ENCODE results near the gene PPP2R2C. TPM values are rescaled to one million over a fixed set of nuclear protein-coding genes. Genes with fewer than 3 reads are reported as not detected.

PPP2R2C gene
- total RNA-seq, 1 donor from 2014 or later: 0.34 TPM

GRCh38 chr4:6394671-6395081 lies 77.7 kb downstream of the PPP2R2C start:
- no peak for DNase-seq

- DNase-seq: no peak
These were observed 78.6 kb downstream of the PPP2R2C start for GRCh38 chr4:6393544-6394475.

DNA sequence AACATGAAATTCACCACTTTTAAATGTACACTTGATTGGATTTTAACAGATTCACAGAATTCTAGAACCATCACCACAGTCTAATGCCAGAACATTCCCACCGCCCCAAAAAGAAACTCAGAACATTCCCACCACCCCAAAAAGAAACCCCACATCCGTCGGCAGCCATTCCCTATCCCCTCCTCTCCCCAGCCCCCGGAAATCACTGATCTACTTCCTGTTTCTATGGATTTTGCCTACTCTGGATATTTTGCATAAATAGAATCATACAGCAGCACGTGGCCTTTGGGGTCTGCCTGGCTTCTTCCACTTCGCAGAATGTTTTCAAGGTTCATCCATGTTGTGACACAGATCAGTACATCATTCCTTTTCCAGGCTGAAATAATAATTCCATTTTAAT lies 79.3 kb downstream of the PPP2R2C start:
- no peak for DNase-seq

- DNase-seq: no peak
These were observed 80.0 kb downstream of the PPP2R2C start for GRCh38 chr4:6392407-6392806.

DNA sequence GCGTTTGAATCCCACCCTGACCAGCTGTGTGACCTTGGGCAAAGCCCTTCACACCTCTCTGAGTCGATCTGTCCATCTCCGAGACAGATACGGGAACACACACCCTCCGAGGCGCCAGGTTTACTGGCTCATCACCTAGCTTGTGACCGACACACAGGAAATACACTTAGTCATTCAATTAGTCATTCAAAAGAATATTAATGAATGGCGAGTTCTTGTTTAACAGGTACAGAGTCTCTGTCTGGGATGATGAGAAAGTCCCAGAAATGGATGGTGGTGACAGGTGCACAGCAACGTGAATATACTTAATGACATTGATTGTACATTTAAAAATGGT lies 80.6 kb downstream of the PPP2R2C start:
- DNase-seq: no peak

DNA sequence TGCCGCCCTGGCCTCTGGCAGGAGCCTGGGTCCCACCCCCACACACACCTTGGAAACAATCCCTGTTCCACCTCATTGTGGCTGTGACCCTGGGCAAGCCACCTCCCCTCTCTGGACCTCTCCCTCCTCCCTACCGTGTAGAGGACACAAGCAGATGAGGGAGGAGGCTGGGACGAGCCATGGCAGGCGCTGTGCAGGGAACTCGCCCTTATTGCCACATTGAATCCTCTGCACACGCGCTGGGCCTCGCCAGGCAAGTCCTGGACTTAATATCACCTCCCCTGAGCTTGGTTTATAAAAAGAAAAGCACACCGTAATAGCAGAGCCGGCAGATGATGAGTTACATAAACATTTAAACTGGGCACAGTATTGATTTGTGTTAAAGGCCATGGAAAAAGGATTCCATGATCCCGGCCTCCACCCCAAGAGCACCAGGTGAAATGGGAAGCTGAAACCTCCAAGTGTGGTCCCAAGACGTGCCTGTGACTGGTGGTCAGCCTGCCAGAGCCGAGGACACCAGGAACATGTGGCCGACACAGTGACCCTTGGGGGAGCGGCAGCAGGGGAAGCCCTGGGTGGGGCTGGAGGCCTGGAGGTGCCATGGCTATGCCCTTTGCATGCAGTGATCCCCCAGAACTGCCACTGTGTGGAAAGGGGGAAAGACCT lies 81.1 kb downstream of the PPP2R2C start:
- DNase-seq: no peak

DNA sequence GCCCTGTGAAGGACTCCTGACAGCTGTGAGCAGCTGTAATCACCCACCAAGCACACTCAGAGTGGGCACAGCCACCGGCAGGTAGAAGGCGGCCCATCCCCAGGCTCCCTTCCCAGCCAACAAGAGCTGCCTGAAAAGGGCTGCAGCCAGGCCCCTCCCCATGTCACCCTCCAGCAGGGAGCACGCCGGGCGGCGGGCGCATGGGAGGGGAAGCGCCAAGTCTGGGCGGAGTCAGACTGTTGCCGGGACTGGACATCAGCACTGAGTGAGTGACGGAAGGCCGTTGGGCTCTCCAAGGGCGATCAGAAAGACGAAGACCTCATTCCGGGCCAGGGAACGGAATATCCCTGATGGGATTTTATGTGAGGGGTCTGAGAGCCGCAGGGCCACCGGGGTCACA lies 82.1 kb downstream of the PPP2R2C start:
- DNase-seq: no peak

DNA sequence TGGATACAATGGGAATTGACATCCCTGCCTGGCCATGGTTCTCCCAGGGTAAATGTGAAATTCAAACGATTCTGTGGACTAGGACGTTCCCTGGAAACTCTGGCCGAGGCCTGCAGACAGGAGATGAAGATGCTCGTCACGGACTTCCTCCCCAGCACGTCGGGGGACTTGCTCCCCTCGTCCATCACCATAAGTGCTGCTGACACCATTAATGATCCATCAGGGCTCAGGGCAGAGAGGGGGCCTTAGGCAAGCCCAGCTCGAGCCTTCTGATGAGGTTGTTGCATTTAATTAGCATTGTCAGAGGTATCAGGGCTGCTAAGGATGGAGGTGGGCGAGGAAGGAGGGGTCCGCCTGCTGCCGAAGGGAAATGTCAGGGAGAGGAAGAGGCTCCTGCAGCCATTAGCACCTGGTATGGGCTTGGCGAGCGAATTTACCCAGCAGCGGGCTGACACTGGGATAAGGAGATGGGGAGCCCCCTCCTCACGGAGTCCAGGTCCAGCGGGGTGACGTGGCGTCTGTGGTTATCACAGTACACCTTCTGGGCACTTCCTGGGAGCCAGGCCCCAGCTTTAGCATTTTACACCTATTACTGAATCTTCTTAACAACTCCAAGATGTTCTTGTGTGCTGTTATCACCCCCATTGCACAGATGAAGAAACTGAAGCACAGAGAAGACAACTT lies 83.1 kb downstream of the PPP2R2C start:
- DNase-seq: no peak

DNA sequence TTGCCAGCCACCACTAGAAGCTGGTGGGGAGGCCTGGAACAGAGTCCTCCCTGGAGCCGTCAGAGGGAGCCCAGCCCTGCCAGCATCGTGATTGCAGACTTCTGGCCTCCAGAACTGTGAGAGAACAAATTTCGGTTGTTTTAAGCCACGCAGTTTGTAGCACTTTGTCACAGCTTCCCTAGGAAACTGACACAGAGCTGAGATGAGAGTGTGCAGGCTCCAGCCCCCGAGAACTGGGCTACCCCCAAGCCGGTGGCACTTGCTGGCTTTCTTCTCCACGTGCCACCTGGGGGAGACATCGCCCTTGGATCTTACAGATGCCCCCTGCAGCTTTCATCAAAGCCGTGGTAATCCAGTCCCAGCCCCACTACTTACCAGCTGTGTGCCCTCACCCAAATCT lies 83.7 kb downstream of the PPP2R2C start:
- DNase-seq: no peak

DNA sequence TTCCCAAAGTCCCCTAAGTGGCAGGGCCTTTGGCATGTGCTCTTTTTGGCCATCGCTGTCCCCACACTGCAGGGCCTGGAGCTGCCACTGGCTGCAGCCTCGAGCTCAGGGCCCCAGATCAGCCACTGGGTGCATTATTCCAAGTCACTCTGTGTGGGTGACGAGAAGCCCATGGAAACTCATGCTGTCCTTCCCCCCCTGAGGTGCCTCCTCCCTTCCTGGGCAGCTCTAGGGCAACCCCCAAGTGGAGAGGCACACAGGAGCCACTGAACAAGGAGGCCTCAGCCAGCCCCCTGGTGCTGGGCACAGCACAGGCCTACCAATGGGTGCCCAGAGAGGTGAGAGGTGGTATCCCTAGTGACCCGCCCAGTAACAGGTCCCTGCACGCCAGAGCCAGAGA lies 84.5 kb downstream of the PPP2R2C start:
- DNase-seq: no peak

DNA sequence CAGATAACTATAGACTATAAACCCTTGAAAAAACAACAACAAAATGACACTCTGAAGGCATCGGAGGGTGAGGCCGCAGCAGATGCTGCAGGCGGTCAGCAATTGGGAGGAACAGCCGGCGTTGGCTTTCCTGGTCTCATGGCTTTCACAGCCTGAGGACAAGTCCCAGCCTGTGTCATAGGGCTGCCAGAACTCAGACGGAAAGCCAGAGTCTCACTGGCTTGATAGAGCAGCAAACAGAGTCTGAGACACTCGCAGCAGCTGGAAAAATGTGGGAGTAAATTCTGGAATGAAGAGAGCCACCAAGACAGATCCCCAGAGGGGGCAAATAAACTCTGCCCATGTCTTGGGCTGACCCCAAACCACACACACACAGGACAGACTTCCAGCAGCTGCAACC lies 86.3 kb downstream of the PPP2R2C start:
- DNase-seq: no peak

GRCh38 chr4:6385288-6385687 lies 87.1 kb downstream of the PPP2R2C start:
- no peak for DNase-seq

DNA sequence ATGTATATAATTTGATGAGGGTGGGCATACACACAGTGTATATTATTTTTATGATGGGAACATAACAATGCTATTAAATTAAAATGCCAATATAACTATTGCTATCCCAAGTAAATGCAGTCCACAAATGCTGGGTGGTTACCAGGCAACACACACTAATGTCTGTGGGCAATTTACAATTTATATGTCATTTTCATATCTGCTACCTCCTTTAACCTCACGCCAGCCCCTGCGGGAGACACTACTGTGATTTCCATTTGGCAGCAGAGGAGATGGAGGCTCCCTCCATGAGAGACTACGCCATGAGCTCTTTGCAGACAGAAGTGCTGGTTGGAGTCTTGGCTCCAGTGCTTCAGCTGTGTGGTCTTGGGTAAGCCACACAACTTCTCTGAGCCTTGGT lies 87.9 kb downstream of the PPP2R2C start:
- DNase-seq: no peak

DNA sequence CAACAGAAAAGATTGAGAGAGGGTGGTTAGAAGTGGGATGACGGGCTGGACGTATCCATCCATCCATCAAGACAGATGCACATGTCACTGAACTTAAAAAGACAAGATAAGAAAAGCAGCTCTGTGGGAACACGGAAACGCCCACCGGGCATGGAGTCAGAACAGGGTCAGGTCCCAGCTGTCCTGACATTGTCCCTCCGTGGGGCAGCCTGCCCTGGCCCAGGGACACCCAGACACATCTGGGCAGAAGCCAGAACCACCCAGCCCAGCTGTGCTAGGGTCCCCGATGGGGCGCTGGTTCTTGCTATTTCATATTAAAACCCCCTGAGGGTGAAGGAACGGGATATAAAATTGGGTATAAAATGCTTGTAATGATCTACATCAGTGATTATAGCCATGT lies 88.5 kb downstream of the PPP2R2C start:
- DNase-seq: no peak

DNA sequence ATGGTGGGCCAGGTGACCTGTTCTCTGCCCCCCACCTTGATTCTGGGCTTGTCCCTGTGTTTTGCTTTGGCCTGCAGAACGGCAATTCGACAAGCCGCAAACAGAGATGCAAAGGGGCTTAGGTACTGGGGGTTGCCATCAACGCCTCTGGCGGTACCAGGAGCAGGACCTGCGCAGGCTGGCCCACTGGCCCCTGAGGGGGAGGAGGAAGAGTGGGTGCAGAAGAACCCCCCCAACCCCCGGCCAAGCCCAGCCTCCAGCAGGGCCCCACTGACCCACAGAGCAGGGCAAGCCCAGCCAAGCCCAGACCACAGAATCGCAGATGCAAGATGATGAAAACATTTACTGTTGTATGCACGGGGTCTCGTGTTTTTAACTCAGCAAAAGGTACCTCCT lies 89.4 kb downstream of the PPP2R2C start:
- no peak for DNase-seq

DNA sequence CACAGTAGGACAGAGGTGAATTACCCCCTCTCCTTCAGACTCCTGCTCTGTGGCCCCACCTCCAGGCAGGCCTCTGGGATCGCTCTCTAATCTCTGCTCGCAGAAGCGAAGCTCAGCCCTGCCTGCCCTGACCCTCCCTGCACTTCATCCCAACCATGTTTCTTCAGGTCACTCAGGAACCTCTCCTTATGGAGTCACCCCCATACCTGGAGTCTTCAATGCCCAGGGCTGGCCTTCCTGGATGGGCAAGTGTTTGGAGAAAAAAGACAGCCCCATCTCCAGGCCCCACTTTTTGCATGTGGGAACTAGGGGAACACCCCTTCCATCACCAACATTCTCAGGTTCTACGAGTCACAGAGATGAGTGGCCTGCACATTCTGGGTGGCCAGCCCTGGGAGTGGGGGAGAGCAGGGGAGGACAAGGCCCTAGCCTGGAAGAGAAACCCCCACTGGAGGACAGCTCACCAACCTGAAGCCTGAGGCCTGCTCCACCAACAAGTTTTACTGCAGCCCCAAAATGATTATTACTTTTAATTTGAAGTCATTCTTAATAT lies 90.8 kb downstream of the PPP2R2C start:
- DNase-seq: no peak

DNA sequence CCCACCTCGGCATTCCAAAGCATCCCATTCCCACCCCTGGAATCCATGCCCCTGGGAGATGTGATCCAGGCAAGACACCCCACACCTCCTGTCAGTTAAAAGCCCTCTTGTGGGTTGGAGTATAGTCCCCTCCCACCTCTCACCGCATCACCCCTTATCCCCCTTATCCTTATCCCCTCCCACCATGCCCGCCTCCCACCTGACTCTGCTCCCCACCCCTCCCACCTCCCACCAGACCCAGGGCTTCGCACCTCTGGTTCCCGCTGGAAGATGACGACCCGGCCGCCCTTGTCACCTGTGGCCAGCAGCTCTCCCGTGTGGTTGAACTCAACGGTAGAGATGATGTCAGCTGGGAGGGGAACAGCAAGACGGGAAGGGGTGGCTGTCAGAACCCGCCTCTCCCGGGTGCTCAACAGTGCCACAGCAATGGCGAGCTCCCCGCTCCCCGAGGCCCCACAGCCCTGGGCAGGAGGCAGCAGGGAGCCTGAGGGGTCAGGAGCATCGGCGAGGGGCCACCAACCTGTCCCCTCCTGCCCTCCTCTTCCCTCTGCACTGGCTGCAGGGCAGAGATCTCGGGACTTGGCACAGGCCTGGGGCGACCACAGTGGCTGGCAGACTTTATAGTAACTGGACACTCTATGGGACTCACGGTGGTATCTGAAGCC lies 91.5 kb downstream of the PPP2R2C start:
- no peak for DNase-seq

DNA sequence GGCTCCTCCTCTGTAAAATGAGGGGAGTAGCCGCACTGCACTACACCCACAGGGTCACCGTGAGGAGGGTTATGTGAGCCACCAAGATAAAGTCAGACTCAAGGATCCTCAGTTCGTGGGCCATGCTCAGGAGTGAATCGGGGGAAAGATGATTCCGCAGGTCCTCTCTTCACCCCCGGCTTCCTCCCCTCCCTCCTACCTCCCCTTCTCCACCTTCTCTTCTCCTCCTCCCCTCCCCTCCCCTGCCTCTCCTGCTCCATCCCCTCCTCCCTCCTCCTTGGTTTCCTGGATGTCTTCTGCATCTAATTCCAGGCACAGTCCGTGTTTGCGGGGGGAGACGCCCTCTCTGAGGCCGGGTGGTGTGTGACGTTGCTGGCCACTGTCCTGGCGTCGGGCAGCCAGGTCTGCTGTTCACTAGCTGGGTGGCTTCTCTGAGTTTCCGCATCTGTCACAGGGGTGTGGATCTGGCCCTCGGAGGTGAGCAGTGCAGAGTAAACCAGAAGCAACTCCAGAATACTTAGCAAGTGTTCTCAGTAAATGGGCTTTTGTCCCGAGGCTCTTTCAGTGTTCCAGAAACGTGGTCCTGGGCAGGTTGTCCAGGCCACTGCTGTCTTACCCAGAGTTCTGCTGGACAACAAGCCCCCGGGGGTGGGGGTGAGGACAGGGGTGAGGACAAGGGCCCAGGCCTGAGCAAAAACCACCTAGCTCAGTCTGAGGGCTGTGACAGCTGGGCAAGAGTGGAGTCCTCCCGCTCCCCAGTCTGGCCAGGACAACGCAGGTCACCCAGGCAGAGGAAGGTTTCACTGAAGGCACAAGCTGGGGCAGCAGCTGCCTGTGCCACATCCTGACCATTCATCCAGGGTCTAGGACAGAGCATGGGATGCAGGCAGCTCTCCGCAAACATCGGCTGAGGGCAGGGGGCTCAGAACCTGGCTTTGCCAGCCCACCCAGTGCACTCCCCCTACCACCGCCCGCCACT lies 92.4 kb downstream of the PPP2R2C start:
- no peak for DNase-seq

- DNase-seq: no peak
These were observed 93.6 kb downstream of the PPP2R2C start for GRCh38 chr4:6378493-6379445.

Data from dermis blood vessel endothelial cell (primary cell).